Karpas-422 (cell line): ENCODE results near the gene IGF2. TPM values are rescaled to one million over a fixed set of nuclear protein-coding genes. Genes with fewer than 3 reads are reported as not detected.

Source experiments
- DNase-seq: peaks from one replicate; pipeline ENCODE4 v3.0.0-alpha.2; 2015
- H2AFZ ChIP-seq: fragments of 200-600 bp; sonication (generic); 2 replicates; pipeline ENCODE4 v1.6.1; 2014; ENCODE audit warnings: antibody characterized with exemption, low read length, mixed read lengths
- H3K27ac ChIP-seq: fragments of 200-600 bp; sonication (generic); 2 replicates; pipeline ENCODE4 v1.5.1; 2014; ENCODE audit warnings: mild to moderate bottlenecking, low read length, moderate library complexity
- H3K27me3 ChIP-seq: fragments of 200-600 bp; sonication (generic); 2 replicates; pipeline ENCODE4 v1.6.1; 2014; ENCODE audit warnings: low read length, mixed read lengths
- H3K36me3 ChIP-seq: fragments of 200-600 bp; sonication (generic); 2 replicates; pipeline ENCODE4 v1.6.1; 2014; ENCODE audit warnings: low read length, mixed read lengths; ENCODE audit not compliant: insufficient read depth
- H3K4me1 ChIP-seq: fragments of 200-600 bp; sonication (generic); 2 replicates; pipeline ENCODE4 v1.6.1; 2014; ENCODE audit warnings: mild to moderate bottlenecking, low read length, mixed read lengths
- H3K4me2 ChIP-seq: fragments of 200-600 bp; sonication (generic); 2 replicates; pipeline ENCODE4 v1.6.1; 2014; ENCODE audit warnings: low read length, low read depth, mild to moderate bottlenecking; ENCODE audit not compliant: poor library complexity, severe bottlenecking
- H3K4me3 ChIP-seq: fragments of 200-600 bp; sonication (generic); 2 replicates; pipeline ENCODE4 v1.5.1; 2014; ENCODE audit warnings: mild to moderate bottlenecking, antibody characterized with exemption, low read length, mixed read lengths
- H3K79me2 ChIP-seq: fragments of 200-600 bp; sonication (generic); 2 replicates; pipeline ENCODE4 v1.6.1; 2014; ENCODE audit warnings: mild to moderate bottlenecking, low read length, mixed read lengths
- H3K9ac ChIP-seq: fragments of 200-600 bp; sonication (generic); 2 replicates; pipeline ENCODE4 v1.6.0; 2014; ENCODE audit warnings: low read length
- H3K9me2 ChIP-seq: fragments of 200-600 bp; sonication (generic), shearing (Covaris generic); replicated peaks from 2 replicates; pipeline ENCODE4 v1.6.0; 2014; ENCODE audit warnings: mild to moderate bottlenecking, low read length, moderate library complexity; ENCODE audit not compliant: insufficient read depth
- H3K9me3 ChIP-seq: fragments of 300-700, 200-600 bp; sonication (generic); 2 replicates; pipeline ENCODE4 v1.6.1; 2014; ENCODE audit warnings: low read length, mixed read lengths
- H4K20me1 ChIP-seq: fragments of 200-600 bp; sonication (generic); 2 replicates; pipeline ENCODE4 v1.6.1; 2014; ENCODE audit warnings: mild to moderate bottlenecking, antibody characterized with exemption, low read length, low read depth; ENCODE audit not compliant: insufficient read depth
- total RNA-seq: library from RNA; depleted of rRNA; stranded (reverse); fragments of >200 nt; shearing (Covaris generic); gene quantifications from 2 replicates; pipeline ENCODE4 v1.2.3, GENCODE V29; 2014; ENCODE audit warnings: low replicate concordance

Gene IGF2
- total RNA-seq, 1 experiment from 2014 or later, result not detected

DNA sequence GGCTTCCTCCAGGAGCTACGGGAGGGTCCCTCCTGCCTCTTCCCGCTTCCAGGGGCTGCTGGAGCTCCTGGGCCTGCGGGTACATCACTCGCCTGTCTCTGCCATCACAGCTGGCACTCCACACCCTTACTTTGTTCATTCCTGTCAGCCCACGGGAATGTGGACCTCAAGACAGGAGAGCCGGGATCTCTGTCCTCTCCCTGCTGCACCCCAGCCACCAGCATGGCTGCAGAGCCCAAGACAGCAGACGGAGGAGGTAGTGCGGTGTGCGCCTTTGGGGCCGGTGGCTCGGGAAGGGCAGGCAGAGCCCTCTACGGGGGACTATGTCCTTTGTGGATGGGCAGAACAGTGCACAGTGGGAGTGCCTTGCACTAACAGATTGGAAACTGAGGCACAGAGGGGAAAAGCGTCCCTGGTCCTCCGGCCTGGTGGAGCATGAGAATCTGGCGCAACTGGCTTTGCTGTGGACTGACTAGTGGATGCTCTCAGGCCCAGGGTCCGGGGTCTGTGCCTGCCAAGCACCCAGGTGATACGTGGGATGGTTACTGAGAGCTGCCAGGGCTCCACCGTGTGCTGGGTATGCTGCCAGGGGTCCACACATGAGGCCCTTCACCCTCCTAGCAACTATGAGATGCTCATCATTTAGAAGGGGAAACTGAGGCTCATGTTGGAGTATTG, 47.3 kb downstream of the IGF2 start:
- H3K4me2 ChIP-seq, result no peak overlapping the region
- H4K20me1 ChIP-seq, result peaks cover 10% of the 10 kb centered on the region; the same call in 1 of the 2 replicates
- no peak overlapping the region for H2AFZ ChIP-seq
- H3K27me3 ChIP-seq, result no peaks in the 10 kb centered on the region
- H3K9ac ChIP-seq, result no peak overlapping the region
- no peak for DNase-seq
- no peak overlapping the region for H3K27ac ChIP-seq
- H3K4me3 ChIP-seq, result no peak overlapping the region
- H3K36me3 ChIP-seq, result no peaks in the 10 kb centered on the region
- H3K9me3 ChIP-seq, result no peaks in the 10 kb centered on the region
- no peaks in the 10 kb centered on the region for H3K79me2 ChIP-seq
- H3K4me1 ChIP-seq, result no peaks in the 10 kb centered on the region
- H3K9me2 ChIP-seq, result no peaks in the 10 kb centered on the region

DNA sequence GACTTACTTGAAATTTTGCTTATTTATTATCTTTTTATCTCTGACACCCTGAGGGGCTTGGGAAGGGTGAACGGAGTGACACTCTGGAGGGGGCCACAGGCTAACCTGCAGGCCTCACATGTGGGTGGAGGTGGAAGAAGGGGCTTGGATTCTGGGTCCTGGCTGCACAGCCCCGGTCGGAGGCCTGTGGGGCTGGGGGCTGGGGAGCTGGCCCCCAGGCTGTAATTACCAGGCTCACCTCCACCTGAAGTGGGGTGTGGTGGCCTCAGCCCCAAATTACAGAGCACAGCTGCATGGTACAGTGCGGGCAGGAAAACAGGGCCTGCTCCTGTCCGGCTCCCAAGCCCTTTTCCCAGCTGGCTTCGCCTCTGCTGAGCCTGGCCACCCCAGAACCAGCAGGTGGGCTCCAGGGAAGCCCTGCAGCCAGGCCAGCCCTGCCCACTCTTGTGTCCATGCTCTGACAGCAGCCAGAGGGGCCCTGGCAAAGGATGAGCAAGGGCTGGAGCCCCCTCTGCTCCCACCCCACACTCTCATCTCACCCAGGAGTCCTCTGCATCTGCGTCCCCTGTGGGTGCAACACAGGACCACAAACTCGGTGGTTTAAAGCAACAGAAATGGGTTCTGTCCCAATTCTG, 48.0 kb downstream of the IGF2 start:
- Histone ChIP-seq H3K9me3 (no peaks in the 10 kb centered on the region), H3K36me3 (no peaks in the 10 kb centered on the region), H3K79me2 (no peaks in the 10 kb centered on the region), H3K4me1 (peaks cover 3% of the 10 kb centered on the region), H3K9ac (no peak overlapping the region), H3K27me3 (no peaks in the 10 kb centered on the region), H2AFZ (no peak overlapping the region), H3K4me2 (no peak overlapping the region), H3K4me3 (no peak overlapping the region), H3K9me2 (no peaks in the 10 kb centered on the region), H3K27ac (no peak overlapping the region), H4K20me1 (peaks cover 10% of the 10 kb centered on the region; the same call in 1 of the 2 replicates)
- DNase-seq, result no peak

DNA sequence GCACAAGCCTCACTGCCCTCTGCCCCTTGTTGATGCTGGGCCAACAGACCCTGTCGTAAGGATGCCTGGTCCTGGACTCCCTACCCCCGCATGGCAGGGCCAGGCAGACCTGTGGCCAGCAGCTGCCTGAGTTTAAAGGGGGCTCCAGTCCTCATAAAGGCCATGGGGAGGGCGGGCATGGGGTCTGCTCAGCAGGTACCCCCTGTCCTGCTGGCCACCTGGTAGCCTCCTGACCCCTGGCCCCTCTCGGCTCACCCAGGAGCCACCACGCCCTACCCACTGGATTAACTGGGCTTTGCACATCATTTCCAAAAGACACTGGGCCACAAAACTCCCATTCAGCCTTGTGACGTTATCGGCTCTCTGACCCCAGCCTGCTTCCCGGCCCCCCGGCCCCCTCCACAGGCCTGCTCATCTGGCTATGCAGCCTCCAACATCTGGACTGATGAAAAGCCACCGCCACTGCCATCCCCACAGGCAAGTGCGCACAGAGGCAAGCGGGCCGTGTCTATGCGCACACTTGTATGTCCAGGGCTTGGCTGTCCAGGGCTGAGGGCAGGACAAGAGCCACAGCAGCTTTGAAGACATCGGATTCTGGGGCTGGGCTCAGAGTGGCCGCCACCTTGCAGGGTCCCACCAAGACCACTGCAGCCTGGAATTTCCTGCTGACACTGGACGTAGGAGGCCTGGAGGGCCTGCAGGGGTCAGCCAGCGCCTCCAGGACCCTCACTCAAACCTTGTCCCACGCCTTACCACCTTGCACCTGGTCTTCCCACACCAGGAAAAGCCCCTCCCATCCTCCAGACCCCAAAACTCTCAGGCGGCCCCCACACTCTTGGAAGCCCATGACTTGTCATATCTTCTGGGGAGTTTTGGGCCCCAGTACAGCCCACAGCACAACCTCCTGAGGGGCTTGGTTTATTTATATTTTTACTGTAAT, 48.7 kb downstream of the IGF2 start:
- no peak for DNase-seq
- H3K4me1 ChIP-seq, result peaks cover 7% of the 10 kb centered on the region

DNA sequence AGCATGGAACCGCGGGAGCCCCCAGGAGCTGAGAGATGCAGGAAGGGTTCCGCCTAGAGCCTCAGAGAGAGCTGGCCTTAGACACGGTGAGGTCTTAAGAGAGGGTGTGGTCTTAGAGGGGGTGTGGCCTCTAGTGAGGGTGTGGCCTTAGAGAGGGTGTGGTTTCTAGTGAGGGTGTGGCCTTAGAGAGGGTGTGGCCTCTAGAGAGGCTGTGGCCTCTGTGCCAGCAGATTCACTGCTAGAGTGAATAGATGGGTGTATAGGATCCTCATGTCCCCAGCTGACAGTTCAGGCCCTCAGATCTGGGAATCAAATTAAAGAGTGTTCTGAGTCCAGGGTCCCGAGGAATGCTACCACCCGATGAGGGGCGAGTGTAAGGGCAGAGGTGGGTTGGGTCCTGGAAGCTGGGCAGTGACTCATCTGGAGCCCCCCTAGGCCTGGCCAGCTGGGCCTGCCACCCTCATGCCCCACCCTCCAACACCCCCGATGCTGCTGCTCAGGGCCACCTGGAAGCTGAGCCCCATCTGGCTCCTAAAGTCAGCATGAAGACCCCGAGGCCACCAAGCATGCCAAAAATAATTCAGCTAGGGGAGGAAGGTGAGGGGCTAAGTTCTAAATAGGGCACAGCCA, 49.5 kb downstream of the IGF2 start:
- peaks cover 7% of the 10 kb centered on the region for H3K4me1 ChIP-seq
- no peaks in the 10 kb centered on the region for H3K27me3 ChIP-seq
- H3K4me3 ChIP-seq, result no peak overlapping the region
- H3K9ac ChIP-seq, result no peak overlapping the region
- peak; percentile 93 for DNase-seq
- no peak overlapping the region for H3K4me2 ChIP-seq
- H2AFZ ChIP-seq, result no peak overlapping the region
- no peaks in the 10 kb centered on the region for H3K9me3 ChIP-seq
- no peaks in the 10 kb centered on the region for H3K36me3 ChIP-seq
- H3K27ac ChIP-seq, result no peak overlapping the region
- no peaks in the 10 kb centered on the region for H3K9me2 ChIP-seq
- H4K20me1 ChIP-seq, result peaks cover 10% of the 10 kb centered on the region; the same call in 1 of the 2 replicates
- H3K79me2 ChIP-seq, result no peaks in the 10 kb centered on the region

More for the DNA sequence above, 48.7 kb downstream of the IGF2 start:
- no peak overlapping the region for H3K4me3 ChIP-seq
- no peak overlapping the region for H3K9ac ChIP-seq
- no peak overlapping the region for H2AFZ ChIP-seq
- H3K36me3 ChIP-seq, result no peaks in the 10 kb centered on the region
- no peaks in the 10 kb centered on the region for H3K27me3 ChIP-seq
- H3K27ac ChIP-seq, result no peak overlapping the region
- no peaks in the 10 kb centered on the region for H3K9me2 ChIP-seq
- no peaks in the 10 kb centered on the region for H3K79me2 ChIP-seq
- H3K9me3 ChIP-seq, result no peaks in the 10 kb centered on the region
- H3K4me2 ChIP-seq, result no peak overlapping the region
- peaks cover 10% of the 10 kb centered on the region; the same call in 1 of the 2 replicates for H4K20me1 ChIP-seq

DNA sequence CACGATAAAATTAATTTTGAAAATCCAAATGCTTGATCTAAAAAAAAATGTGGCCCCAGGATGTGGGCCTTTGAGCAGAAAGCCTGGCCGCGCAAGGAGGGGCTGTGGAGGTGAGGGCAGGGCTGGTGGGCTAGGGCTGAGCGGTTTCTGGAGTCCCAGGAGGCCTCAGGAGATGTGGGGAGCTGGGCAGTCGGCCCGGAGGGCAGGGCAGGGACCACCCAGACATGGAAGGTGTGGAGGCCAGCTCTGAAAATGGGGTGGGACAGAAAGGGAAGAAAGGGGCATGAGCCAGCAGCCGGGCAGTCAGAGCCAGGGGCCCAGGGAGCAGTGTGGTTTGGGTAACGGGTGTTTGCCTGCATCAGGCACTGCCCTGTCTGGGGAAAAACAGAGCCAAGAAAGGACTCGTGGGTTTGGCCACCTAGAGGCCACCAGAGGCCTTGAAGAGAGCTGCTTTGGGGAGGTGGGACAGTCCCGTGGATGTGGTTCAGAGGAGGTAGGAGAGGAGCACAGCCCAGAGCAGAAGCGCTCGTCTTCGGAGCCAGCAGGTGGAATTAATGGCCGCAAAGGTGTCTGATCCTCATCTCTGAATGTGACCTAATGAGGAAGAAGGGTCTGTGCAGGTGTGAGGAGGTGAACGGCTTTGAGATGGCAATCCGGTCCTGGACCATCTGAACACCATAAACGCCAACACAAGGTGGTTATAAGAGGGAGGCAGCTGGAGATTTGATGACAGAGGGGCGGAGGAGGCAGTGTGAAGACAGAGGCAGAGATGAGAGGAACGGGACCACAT, 50.2 kb downstream of the IGF2 start:
- no peak overlapping the region for H3K27ac ChIP-seq
- H3K4me3 ChIP-seq, result no peak overlapping the region
- H4K20me1 ChIP-seq, result peaks cover 7% of the 10 kb centered on the region; the same call in 1 of the 2 replicates
- H3K36me3 ChIP-seq, result no peaks in the 10 kb centered on the region
- DNase-seq, result no peak
- no peak overlapping the region for H3K4me2 ChIP-seq
- H3K27me3 ChIP-seq, result no peaks in the 10 kb centered on the region
- no peaks in the 10 kb centered on the region for H3K9me2 ChIP-seq
- no peak overlapping the region for H3K9ac ChIP-seq
- no peaks in the 10 kb centered on the region for H3K79me2 ChIP-seq
- H3K9me3 ChIP-seq, result no peaks in the 10 kb centered on the region
- H3K4me1 ChIP-seq, result peaks cover 7% of the 10 kb centered on the region
- H2AFZ ChIP-seq, result no peak overlapping the region

- DNase-seq, result no peak
- H3K36me3 ChIP-seq, result no peaks in the 10 kb centered on the region
These were observed 50.9 kb downstream of the IGF2 start for GRCh38 chr11:2088284-2088683.

GRCh38 chr11:2086239-2087040, 52.7 kb downstream of the IGF2 start:
- Histone ChIP-seq H3K9ac (no peak overlapping the region), H3K9me2 (no peaks in the 10 kb centered on the region), H2AFZ (no peak overlapping the region), H3K4me1 (peaks cover 7% of the 10 kb centered on the region), H3K79me2 (no peaks in the 10 kb centered on the region), H4K20me1 (no peaks in the 10 kb centered on the region), H3K27ac (no peak overlapping the region), H3K4me3 (no peak overlapping the region), H3K36me3 (no peaks in the 10 kb centered on the region), H3K27me3 (no peaks in the 10 kb centered on the region), H3K4me2 (no peak overlapping the region), H3K9me3 (no peaks in the 10 kb centered on the region)
- peak; percentile 47 for DNase-seq

More at GRCh38 chr11:2088284-2088683, 50.9 kb downstream of the IGF2 start:
- H3K79me2 ChIP-seq, result no peaks in the 10 kb centered on the region
- H3K27me3 ChIP-seq, result no peaks in the 10 kb centered on the region
- no peak overlapping the region for H2AFZ ChIP-seq
- H3K4me3 ChIP-seq, result no peak overlapping the region
- H3K9me3 ChIP-seq, result no peaks in the 10 kb centered on the region
- H3K9ac ChIP-seq, result no peak overlapping the region
- H4K20me1 ChIP-seq, result peaks cover under 1% of the 10 kb centered on the region; the same call in 1 of the 2 replicates
- no peak overlapping the region for H3K4me2 ChIP-seq
- H3K9me2 ChIP-seq, result no peaks in the 10 kb centered on the region
- no peak overlapping the region for H3K27ac ChIP-seq
- peaks cover 7% of the 10 kb centered on the region for H3K4me1 ChIP-seq
